GM21737 (cell line): ENCODE results near the gene SLC30A1.
A peak's percentile ranks its signal among the peaks of the same experiment; 100 is the strongest.
"Not testable (repeated sequence)": the region's sequence is repeated elsewhere in the genome, so short reads cannot be mapped to it uniquely, and the experiment has no call there.

Source experiments
- ATAC-seq: cut with Tn5 transposase; IDR thresholded peaks from one replicate; pipeline ENCODE4 v1.9.1; 2021; ENCODE audit warnings: mild to moderate bottlenecking, moderate library complexity; ENCODE audit not compliant: unreplicated experiment

Gene SLC30A1

DNA sequence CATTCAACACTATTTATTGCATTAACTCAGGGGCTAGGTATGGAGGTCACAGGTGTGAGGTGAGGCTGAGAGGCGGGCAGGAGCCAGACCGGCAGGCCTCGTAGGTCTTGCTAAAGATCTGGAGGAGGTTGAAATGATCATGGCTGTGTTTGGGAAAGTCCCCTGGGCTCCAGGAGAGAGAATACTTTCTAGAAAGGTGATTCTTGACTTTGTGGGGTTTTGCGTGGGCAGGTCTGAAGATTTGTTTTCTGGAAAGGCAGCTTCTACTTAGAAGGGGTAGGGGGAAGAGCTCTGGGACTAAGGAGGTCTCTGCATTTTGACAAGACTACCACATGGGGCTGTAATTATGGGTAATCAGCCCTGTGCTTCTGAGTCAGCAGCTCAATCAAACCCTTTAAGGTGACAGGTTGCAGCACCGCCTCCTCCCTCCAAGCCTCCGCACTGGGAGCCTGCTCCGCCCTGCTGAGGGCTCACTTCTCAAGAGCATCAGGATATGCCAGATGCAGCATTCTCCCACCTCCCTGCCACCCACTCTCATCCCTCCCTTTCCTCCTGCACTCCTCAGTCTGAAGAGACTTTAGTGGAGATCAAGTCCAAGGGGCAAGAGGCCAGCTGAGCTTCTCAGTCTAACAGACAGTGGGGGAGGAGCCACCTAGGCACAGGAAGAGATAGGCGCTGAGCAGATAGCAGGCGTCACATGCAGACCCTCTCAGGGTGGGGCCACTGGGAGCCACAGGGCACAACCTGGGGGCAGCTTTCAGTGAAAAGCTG lies 30.5 kb downstream of the SLC30A1 start:
- ATAC-seq = no peak

DNA sequence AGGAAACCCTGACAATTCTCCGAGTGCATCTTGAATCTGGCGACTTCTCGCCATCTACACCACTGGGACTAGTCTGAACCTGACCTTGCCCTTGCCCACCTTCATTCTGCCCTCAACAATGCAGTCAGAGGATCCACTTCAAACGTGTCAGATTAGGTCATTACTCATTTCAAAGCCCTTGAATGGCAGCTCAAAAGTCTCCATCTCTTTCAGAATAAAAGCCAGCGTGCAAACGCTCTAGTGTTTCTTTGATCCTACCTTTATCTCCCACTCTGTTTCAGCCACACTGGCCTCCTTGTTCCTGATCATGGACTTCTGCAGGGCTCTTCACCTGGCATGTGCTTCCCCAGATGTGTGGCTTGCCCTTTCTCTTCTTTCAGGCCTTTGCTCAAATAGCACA lies 31.3 kb downstream of the SLC30A1 start:
- no peak for ATAC-seq

DNA sequence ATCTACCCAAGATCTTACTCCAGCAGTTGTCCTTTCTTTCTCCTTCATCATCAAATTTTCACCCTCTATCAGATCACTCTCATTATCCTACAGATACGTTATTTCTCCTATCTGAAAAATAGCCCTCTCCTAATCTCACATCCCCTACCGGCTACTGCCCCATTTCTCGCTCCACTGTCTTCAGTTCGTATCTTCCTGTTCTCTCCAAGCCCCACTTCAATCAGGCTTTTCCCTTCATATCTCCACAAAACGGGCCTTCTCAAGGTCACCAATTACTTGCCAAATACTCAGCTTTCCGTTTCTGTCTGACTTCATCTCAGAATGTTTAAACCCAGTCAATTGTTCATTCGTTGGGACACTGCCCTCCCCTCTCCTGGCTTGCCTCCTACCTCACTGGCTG lies 32.4 kb downstream of the SLC30A1 start:
- ATAC-seq = no peak

DNA sequence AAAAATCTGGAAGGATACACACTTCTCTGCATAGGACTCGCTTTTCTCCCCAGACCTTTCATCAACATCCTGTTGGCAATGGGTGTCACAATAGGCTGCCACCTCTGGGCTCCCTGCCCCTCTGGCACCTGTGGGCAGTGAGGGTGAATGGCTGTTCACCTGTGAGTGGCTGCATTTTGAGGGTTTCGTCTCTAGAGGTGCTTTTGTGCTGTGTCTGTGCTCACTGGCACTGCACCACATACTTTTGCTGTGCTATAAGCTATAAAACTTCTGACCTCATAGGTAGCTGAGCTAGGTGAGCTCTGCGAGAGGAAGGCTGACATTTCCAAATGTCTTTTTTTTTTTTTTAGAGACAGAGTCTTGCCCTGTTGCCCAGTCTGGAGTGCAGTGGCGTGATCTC lies 35.9 kb downstream of the SLC30A1 start:
- no peak for ATAC-seq

DNA sequence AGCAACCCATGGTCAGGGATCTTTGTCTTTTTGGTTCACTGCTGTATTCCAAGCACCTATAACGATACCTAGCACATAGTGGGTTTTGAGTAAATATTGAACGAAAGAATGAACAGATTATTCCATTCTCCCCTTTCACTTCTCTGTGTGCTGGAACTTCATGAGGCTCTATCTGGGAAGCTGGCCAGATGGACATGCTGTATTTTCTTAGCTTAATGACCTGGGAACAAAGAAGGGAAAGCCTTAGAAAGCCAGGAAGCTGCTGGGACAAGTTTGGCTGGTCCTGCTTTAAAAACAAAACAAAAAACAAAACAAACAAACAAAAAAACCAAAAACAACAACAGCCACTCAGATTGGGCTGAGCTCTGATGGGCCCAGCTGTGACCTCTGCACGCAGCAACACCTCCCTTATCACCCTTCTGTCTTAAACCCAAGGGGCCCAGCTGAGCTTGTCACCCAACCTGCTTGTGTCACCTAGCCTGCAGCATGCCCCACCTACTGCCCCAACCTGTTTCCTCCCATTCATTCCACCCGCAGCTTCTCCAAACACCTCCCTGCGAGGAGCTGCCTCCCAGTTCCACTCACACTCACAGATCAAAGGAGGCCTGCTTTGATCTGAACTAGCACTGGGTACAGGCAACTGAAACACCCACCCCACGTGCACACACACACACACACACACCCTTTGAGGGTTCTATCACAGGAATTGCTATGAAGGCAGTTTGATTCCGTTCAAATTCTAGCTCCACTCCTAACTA lies 37.1 kb downstream of the SLC30A1 start:
- ATAC-seq = no peak

DNA sequence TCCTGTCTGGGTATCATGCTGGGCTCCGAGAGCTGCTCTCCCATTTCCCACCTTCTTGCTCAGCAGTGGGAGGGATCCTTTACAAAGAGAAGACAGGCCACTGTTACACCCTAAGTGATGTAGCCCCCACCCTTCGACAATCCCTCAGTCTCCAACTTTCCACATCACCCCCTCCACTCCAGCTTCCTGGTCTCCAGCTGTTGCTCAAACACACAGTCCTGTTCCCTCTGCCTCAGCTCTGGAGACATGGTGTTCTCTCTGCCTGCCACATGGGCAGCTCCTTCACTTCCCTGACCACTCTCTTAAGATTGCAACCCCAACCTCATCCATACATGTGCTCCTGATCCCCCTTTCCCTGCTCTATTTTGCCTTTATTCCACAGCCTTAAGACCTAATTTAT lies 37.7 kb downstream of the SLC30A1 start:
- no peak for ATAC-seq

DNA sequence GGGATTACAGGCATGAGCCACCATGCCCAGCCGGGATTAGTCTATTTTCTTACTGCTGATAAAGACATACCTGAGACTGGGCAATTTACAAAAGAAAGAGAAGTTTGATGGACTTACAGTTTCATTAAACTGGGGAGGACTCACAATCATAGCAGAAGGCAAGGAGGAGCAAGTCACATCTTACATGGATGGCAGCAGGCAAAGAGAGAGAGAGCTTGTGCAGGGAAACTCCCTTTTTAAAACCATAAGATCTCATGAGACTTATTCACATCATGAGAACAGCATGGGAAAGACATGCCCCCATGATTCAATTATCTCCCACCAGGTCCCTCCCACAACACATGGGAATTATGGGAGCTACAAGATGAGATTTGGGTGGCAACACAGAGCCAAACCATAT lies 38.1 kb downstream of the SLC30A1 start:
- not testable (repeated sequence) for ATAC-seq

DNA sequence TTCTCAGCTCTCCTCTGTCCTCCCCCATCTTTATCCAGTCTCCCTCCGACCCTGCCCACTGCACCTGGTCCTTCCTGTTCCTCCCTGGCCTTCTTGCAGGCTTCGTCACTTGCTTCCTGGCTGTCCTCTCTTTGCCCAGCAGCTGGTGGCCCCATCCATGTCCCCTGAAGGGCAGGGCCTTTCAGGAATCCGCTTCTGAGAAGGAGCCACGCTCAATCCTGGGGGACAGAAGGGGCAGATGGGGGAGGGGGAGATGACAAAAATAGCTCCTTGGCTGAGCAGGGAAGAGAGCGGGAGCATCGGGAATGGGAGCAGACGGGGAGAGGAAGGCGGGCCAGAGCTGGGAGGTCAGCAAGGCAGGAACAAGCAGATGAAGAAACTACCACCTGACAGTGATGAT lies 40.7 kb downstream of the SLC30A1 start:
- no peak for ATAC-seq

DNA sequence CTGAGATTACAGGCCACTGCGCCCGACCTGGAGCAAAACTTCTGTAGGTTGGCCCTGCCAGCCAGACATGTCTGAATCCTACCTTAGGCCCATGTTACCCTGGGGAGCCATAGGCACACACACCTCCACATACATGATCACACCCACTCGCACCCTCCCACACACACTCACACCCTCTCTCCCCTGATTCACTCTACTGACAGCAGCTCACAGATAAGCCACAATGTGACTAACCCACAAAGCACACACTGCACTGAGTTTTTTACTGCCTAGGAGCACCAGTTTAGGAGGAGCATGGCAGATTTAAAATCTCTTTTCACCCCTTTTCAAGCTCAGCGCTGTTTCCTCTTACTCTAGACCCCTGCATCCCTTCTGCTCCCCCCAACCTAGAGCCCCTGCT lies 41.7 kb downstream of the SLC30A1 start:
- no peak for ATAC-seq

DNA sequence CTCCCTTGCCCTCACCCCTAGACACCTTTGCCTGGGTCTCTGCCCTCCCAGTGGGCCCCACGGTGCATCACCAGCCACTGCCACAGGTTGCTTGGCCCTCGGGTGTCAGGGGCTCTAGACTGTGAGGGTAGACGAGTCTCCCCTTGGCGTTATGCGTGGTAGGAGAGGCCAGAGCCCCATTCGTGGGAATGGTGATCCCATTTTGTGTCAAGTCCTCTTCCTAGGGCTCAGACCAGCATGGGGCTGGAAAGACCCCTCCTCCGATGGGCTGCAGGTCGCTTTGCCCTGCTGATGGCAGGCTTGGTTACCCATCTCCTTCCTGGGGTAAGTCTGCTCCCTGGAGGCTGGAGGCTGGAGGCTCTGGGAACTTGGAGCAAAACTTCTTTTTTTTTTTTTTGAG lies 42.4 kb downstream of the SLC30A1 start:
- ATAC-seq = no peak

DNA sequence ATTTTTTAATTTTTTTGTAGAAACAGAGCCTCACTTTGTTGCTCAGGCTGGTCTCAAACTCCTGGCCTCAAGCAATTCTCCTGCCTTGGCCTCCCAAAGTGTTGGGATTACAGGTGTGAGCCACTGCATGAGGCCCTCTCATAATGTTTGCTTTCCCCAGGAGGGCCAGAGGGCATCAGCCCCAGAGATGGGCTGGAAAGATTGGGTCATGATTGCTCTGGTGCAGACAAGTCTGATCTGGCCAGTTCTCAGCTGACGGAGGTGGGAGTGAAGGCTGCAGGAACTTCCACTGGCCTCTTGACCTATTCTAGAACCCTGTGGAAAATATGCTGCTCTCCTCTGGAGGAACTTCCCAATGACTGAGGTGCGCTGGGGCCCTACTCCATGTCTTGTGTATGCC lies 43.6 kb downstream of the SLC30A1 start:
- no peak for ATAC-seq

DNA sequence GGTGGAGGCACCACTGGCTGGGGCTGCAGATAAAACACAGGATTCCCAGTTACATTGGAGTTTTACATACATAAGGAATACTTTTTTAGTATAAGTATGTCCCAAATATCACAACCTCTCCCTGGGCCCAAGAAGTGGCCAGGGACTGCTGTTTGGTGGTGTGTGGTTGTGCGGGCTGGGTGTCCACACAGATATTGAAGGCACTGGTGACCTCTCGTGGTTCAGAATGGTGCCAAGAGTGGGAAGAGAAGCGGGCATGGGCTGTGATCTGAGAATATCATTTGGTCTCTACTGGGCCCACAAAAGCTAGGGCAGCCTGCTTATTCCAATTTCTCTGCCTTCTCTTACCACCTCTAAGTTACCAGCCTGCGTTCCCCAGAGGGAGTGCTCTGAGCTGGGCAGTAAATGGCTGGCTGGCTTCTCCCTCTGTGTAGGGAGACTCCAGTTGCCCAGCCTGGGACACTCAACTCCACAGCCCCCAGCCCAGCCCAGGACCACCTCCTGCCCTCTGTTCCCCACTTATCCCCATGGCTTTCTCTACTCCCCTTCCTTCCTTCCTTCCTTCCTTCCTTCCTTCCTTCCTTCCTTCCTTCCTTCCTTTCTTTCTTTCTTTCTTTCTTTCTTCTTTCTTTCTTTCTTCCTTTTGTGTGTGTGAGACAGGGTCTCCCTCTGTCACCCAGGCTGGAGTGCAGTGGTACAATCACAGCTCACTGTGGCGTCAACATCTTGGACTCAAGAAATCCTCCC lies 44.2 kb downstream of the SLC30A1 start:
- no peak for ATAC-seq

DNA sequence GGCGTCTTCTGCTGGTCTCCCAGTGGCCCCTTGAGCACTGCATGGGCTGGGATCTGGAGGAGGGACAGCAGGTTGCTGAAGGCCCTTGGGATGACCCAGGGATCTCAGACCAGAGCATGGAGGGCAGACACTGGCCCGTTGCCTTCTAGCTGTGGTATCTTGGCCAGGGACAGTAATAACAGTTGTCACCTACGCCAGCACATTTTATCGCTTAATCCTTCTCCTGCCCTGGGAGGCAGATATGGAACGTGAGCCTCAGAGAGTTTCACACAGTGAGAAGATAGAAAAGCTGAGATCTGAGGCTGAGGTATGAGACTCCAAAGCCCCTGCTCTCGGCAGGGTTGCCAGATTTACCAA lies 46.9 kb downstream of the SLC30A1 start:
- no peak for ATAC-seq

DNA sequence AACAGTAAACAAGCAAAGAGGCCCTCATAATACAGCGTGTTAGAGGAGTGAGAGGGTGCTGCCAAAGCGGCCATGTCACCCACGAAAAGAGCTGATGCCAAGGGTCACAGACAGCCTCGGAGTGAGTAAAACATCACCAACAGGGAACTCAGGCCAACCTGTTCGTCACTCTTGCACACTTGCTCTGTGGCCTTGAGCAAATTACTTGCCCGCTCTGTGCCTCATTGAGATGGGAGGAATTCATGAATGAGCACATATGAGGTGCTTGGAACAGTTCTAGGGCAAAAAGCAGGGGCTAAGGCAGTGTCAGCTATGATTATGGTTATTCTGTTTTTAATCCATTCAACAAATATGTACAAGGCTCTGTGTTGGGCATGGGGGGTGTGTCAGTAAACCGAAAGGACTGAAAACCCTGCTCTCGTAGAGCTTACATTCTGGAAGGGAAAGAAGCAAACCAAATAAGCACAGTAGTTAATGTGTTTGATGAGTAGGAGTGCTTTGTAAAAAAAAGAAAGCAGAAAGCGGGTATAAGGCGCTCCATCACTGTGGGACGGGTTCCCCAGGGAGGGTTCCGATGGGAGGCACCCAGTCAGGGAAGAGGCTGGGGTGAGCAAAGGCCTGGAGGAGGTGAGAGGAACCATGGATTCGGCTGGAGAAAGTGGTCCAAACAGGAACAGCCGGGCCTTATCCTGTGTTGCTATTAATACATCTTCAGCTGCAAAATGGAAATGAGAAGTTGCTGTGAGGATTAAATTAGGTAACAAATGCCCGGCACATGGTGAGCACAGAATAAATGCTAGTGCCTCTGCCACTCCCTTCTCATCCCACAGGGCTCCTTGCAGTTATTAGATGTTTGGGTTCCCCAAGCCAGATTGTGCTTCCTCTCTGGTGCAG lies 47.5 kb downstream of the SLC30A1 start:
- ATAC-seq = no peak

DNA sequence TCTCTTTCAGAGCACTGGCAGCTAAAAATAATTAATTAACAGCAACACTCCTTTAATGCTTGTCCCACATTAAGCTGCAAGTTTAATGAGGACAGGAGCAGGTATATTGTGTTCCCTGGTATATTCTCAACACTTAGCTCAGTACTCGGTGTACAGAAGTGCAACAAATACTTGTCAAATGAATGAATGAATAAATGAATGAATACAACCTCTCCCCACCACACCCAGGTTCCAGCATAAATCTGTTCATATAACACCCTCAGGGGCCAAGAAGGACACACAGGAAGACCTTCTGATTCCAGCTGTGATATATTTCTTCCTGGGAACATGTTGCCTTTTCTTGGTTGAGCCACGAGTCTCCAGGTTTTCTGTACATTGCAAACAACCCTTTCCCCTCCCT lies 48.9 kb downstream of the SLC30A1 start:
- ATAC-seq = no peak

DNA sequence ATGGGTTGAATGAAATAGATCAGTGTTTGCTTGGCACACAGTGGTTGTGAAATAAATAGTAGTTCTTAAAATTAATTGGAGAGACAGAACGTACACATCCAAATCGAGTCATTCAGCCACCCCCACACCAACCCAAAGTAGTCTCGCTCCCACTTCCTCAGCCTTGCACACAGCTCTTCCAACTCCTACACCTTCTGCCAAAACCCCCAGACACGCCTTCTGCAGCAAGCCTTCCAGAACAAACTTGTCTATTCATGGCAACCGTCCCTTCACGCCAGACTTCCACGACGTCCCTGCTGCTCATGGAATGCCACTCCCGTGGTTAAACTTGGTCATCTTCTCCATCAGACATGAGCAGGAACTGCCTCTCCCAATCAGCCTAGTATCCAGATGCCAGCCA lies 49.5 kb downstream of the SLC30A1 start:
- no peak for ATAC-seq

DNA sequence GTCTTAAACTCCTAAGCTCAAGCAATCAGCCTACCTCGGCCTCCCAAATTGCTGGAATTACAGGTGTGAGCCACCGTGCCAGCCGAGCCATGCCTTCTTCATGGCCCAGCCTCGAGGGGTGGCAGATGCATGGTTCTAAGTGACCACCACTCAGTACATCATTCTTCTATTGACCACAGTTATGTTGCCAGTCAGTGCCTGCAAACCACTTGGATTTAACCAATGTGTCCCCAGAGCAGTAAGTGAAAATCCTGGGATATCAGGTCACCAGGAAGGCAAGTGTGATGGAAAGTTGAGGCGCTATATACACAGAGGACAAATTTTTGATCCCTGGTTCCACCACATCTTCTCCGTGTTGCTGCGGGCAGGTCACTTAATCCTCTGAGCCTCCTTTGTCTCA lies 50.0 kb downstream of the SLC30A1 start:
- no peak for ATAC-seq

DNA sequence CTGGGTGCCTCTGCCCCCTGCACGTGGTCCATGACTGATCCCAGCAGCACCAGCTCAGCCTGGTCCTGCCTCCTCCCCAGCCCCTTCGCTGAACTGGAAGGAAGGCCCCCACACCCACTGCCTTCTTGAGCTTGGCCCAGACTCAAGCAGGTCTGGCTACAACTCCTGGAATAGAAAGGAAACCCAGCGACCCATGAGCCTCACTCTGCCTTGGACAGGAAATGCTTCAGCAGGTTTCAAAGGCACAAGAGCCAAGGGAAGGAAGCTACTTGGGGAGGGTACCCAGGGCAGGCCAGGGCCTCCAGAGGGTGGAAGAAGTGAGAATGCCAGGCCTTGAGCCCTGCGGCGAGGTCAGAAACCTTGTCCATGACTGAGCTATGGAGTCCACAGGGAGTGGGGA lies 51.1 kb downstream of the SLC30A1 start:
- ATAC-seq = no peak

DNA sequence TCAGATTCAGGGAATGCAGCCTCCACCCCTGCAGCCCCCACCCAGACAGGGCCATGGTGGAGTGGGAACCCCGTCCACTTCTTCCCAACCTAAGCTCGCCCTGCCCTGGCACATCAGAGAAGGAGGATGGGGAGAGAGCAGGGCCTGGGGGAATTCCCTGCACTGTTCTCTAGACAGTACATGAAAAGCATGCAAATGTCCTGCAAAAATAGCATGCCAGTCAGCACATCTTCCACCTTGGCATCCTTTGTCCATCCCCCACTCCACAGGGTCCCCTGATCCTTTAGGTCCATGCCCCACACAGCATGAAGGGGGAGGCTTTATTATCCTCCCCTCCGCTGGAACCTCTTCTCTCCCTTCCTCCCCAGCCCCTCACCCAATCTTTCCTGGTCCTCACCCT lies 52.0 kb downstream of the SLC30A1 start:
- peak; percentile 69 for ATAC-seq

DNA sequence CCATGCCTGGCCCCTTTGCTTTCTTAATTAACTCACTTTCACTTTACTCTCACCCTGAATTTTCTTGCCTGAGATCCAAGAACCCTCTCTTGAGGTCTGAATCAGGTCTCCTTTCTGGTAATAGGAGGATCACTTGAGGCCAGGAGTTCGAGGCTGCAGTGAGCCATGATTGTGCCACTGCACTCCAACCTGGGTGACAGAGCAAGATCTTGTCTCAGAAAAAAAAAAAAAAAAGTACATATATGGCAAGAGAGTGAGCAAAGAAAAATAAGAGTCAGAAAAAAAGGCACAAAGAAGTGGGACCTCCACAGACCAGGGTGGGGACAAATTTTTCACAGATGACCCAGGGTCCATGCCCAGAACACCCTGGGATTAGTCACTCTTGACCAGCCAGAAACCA lies 52.9 kb downstream of the SLC30A1 start:
- no peak for ATAC-seq

DNA sequence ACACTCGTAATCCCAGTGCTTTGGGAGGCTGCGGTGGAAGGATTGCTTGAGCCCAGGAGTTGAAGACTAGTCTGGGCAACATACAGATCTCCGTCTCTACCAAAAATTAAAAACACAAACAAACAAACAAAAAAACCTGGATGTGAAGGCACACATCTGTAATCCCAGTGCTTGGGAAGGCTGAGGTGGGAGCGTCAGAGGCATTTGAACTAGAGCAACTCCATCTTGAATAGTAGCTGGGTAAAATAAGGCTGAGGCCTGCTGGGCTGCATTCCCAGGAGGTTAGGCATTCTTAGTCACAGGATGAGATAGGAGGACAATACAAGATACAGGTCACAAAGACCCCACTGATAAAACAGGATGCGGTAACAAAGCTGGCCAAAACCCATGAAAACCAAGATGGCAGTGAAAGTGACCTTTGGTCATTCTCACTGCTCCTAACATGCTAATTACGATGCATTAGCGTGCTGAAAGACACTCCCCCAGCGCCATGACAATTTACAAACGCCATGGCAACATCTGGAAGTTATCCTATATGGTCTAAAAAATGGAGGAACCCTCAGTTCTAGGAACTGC lies 53.8 kb downstream of the SLC30A1 start:
- ATAC-seq = no peak
